Measurements from ENCODE around the gene CHPF2. TPM values are rescaled to one million over a fixed set of nuclear protein-coding genes. Genes with fewer than 3 reads are reported as not detected.

The CHPF2 gene
- total RNA-seq, 1 donor: 83.2 TPM

DNA sequence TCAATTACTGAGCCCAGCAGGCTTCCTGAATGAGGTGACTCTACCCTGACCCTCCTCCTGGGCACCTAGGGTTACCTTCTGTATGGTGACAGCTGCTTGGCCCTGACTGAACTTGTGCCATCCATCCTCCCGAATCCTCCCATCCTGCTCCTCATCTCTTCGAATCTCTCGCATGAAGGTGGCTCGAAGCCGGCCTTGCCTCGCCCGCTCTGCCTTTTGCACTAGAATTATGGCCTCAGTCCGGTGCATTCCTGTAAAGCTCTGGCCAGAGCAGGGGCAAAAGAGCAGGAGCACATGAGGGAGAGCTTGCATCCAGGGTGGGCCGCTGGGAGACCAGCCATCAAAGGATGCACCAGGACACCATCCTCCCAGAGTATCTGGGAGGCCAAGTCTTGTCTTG, 29.4 kb upstream of the CHPF2 start:
- peaks cover 62% of the 10 kb centered on the region for H3K27me3 ChIP-seq (ENCODE audit: insufficient read depth, low read length)
- H3K9me3 ChIP-seq (ENCODE audit: low read depth, low read length): no peaks in the 10 kb centered on the region
- TF ChIP-seq, protein P1, sequence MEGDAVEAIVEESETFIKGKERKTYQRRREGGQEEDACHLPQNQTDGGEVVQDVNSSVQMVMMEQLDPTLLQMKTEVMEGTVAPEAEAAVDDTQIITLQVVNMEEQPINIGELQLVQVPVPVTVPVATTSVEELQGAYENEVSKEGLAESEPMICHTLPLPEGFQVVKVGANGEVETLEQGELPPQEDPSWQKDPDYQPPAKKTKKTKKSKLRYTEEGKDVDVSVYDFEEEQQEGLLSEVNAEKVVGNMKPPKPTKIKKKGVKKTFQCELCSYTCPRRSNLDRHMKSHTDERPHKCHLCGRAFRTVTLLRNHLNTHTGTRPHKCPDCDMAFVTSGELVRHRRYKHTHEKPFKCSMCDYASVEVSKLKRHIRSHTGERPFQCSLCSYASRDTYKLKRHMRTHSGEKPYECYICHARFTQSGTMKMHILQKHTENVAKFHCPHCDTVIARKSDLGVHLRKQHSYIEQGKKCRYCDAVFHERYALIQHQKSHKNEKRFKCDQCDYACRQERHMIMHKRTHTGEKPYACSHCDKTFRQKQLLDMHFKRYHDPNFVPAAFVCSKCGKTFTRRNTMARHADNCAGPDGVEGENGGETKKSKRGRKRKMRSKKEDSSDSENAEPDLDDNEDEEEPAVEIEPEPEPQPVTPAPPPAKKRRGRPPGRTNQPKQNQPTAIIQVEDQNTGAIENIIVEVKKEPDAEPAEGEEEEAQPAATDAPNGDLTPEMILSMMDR (IDR thresholded peaks at IDR 0.05; ENCODE audit: extremely low read depth, low read depth, low read length): no peak
- peak; percentile 60 for DNase-seq (ENCODE audit: insufficient read length, low spot score, missing footprints)
- no peaks in the 10 kb centered on the region for H3K4me1 ChIP-seq (ENCODE audit: insufficient read depth, low read length)
- H3K27ac ChIP-seq (ENCODE audit: low read depth, low read length): no peak overlapping the region
- no peak overlapping the region for H3K4me2 ChIP-seq (ENCODE audit: insufficient read depth, low read length)
- H3K4me3 ChIP-seq (ENCODE audit: insufficient read depth, low read length): no peak overlapping the region
- no peaks in the 10 kb centered on the region for H4K20me1 ChIP-seq (ENCODE audit: insufficient read depth, low read length)
- no peaks in the 10 kb centered on the region for H3K36me3 ChIP-seq (ENCODE audit: insufficient read depth, low read length)
- H3K79me2 ChIP-seq (ENCODE audit: insufficient read depth, low read length): no peaks in the 10 kb centered on the region
- no peak overlapping the region for H2AFZ ChIP-seq (ENCODE audit: low read length)

DNA sequence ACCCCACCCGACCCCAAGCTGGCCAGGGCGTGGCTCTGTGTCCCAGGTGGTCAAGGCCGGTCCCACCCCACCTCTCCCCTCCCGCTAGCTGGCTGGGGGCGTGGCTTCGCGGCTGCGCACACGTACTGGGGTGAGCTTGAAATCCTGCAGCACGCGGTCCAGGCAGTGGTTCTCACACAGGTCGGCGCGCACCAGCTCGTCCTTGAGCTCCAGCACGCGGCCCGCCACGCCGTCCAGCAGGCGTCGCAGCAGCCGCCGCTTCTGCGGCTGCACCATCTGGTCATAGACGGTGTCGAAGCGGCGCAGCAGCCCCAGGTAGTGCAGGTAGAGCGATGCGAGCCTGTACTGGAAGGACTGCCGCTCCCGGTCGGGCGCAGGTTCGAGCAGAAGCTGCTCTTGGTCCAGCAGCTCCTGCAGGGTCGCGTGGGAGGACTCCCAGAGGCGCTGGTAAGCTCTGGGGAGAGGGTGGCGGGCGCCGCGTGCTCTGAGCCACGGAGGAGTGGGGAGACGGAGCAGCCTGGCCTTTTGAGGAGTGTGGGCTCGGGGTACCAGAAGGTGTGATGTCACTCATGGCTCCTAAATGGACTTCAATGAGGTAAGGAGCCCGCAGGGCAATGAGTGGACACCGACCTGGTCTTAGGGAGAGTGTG, 27.8 kb upstream of the CHPF2 start:
- no peak overlapping the region for H3K4me2 ChIP-seq (ENCODE audit: insufficient read depth, low read length)
- no peaks in the 10 kb centered on the region for H3K4me1 ChIP-seq (ENCODE audit: insufficient read depth, low read length)
- peak; percentile 88 for DNase-seq (ENCODE audit: insufficient read length, low spot score, missing footprints)
- no peaks in the 10 kb centered on the region for H3K9me3 ChIP-seq (ENCODE audit: low read depth, low read length)
- TF ChIP-seq, protein P1 (IDR thresholded peaks at IDR 0.05; ENCODE audit: extremely low read depth, low read depth, low read length): no peak
- peaks cover 56% of the 10 kb centered on the region for H3K27me3 ChIP-seq (ENCODE audit: insufficient read depth, low read length)
- H3K4me3 ChIP-seq (ENCODE audit: insufficient read depth, low read length): no peak overlapping the region
- H3K79me2 ChIP-seq (ENCODE audit: insufficient read depth, low read length): no peaks in the 10 kb centered on the region
- no peak overlapping the region for H2AFZ ChIP-seq (ENCODE audit: low read length)
- no peak overlapping the region for H3K27ac ChIP-seq (ENCODE audit: low read depth, low read length)
- H4K20me1 ChIP-seq (ENCODE audit: insufficient read depth, low read length): no peaks in the 10 kb centered on the region
- no peaks in the 10 kb centered on the region for H3K36me3 ChIP-seq (ENCODE audit: insufficient read depth, low read length)

DNA sequence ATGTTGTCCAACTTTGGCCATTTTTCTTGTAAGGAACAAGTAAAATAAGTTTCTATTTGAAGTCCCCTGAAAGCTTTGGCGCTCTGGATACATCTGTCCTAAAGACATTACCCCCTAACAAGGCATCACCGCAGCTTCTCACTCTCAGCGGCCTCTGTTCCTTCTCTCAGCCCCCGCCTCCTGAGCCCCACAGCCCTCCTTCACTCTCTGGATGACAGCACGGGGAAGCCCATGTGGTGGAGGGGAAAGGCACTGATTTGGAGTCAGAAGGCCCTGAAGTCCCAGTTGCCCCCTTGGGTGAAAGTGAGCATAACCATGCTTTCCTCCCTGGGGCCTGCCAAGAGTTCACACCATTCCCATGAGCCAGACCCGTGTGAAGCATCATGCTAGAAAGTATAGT, 26.6 kb upstream of the CHPF2 start:
- peak; percentile 57 for DNase-seq (ENCODE audit: insufficient read length, low spot score, missing footprints)
- H3K27ac ChIP-seq (ENCODE audit: low read depth, low read length): no peak overlapping the region
- H3K36me3 ChIP-seq (ENCODE audit: insufficient read depth, low read length): no peaks in the 10 kb centered on the region
- H3K9me3 ChIP-seq (ENCODE audit: low read depth, low read length): no peaks in the 10 kb centered on the region
- H3K4me2 ChIP-seq (ENCODE audit: insufficient read depth, low read length): no peak overlapping the region
- H4K20me1 ChIP-seq (ENCODE audit: insufficient read depth, low read length): no peaks in the 10 kb centered on the region
- H3K27me3 ChIP-seq (ENCODE audit: insufficient read depth, low read length): peaks cover 51% of the 10 kb centered on the region
- no peaks in the 10 kb centered on the region for H3K4me1 ChIP-seq (ENCODE audit: insufficient read depth, low read length)
- H3K4me3 ChIP-seq (ENCODE audit: insufficient read depth, low read length): no peak overlapping the region
- no peak overlapping the region for H2AFZ ChIP-seq (ENCODE audit: low read length)
- H3K79me2 ChIP-seq (ENCODE audit: insufficient read depth, low read length): no peaks in the 10 kb centered on the region
- TF ChIP-seq, protein P1 (IDR thresholded peaks at IDR 0.05; ENCODE audit: extremely low read depth, low read depth, low read length): no peak

DNA sequence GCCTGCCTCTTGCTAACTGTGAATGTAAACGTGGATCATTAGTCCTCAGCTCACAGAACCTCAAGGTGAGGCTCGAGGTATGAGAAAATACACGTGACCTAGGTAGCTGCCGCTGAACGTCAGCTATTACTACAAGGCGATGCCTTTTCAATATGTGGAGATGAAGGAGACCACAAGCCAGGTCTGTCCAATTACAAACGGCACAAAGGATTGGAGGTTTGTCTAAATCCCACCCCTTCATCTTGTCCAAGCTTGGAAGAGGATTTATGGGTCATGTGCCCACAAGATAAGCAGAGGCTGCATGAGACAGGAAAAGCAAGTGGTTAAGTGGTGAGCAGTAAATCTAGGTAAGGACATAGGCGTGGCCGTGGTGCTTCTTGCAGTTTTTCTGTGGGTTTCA, 25.4 kb upstream of the CHPF2 start:
- Histone ChIP-seq H3K79me2 (ENCODE audit: insufficient read depth, low read length) (no peaks in the 10 kb centered on the region), H3K27ac (ENCODE audit: low read depth, low read length) (no peak overlapping the region), H3K27me3 (ENCODE audit: insufficient read depth, low read length) (peaks cover 43% of the 10 kb centered on the region), H3K4me2 (ENCODE audit: insufficient read depth, low read length) (no peak overlapping the region), H3K4me3 (ENCODE audit: insufficient read depth, low read length) (no peak overlapping the region), H4K20me1 (ENCODE audit: insufficient read depth, low read length) (peaks cover 3% of the 10 kb centered on the region), H3K4me1 (ENCODE audit: insufficient read depth, low read length) (no peaks in the 10 kb centered on the region), H3K36me3 (ENCODE audit: insufficient read depth, low read length) (peaks cover 2% of the 10 kb centered on the region), H2AFZ (ENCODE audit: low read length) (no peak overlapping the region), H3K9me3 (ENCODE audit: low read depth, low read length) (no peaks in the 10 kb centered on the region)
- TF ChIP-seq, protein P1 (IDR thresholded peaks at IDR 0.05; ENCODE audit: extremely low read depth, low read depth, low read length): no peak
- peak; percentile 30 for DNase-seq (ENCODE audit: insufficient read length, low spot score, missing footprints)
